Measurements from ENCODE around the gene WWP2.

GRCh38 chr16:69845181-69845580, 83.0 kb downstream of the WWP2 start:
- TF ChIP-seq TAF1 (IDR thresholded peaks at IDR 0.05; ENCODE audit: borderline replicate concordance, insufficient read depth, low read length) (no peak), POLR2AphosphoS5 (IDR thresholded peaks at IDR 0.05; ENCODE audit: low read depth, low read length) (no peak)

Data from PFSK-1 (cell line).